KBM-7 (cell line): ENCODE data around the gene CRYL1.

Source experiments
- DNase-seq: peaks from one replicate; pipeline ENCODE4 v3.0.0-alpha.2; 2015
- in situ Hi-C: fragments of 300-500 bp; cut with MboI; formaldehyde crosslinking; loops from 2 replicates; pipeline ENCODE4 v1.14.3; 2020; ENCODE audit warnings: low sequenced_read_pairs, low pct_unique_long_range_greater_than_20kb, mixed read lengths

Gene CRYL1

GRCh38 chr13:20363603-20364002 lies 162.1 kb downstream of the CRYL1 start:
- in situ Hi-C loops, result no loop called here
- no peak for DNase-seq

- DNase-seq, result no peak
- in situ Hi-C loops, result no loop called here
Observed at GRCh38 chr13:20363172-20363571, 162.5 kb downstream of the CRYL1 start.

- DNase-seq, result no peak
- in situ Hi-C loops, result no loop called here
Observed at GRCh38 chr13:20362484-20363041, 163.1 kb downstream of the CRYL1 start.

- in situ Hi-C loops, result no loop called here
- no peak for DNase-seq
Observed at GRCh38 chr13:20360835-20361412, 164.7 kb downstream of the CRYL1 start.

- DNase-seq, result no peak
- in situ Hi-C loops, result no loop called here
Observed at GRCh38 chr13:20360041-20360491, 165.6 kb downstream of the CRYL1 start.

GRCh38 chr13:20359335-20359734 lies 166.3 kb downstream of the CRYL1 start:
- in situ Hi-C loops, result no loop called here
- DNase-seq, result no peak

GRCh38 chr13:20358022-20358421 lies 167.6 kb downstream of the CRYL1 start:
- DNase-seq, result no peak
- in situ Hi-C loops, result no loop called here

- in situ Hi-C loops, result no loop called here
- DNase-seq, result no peak
Observed at GRCh38 chr13:20356444-20356843, 169.2 kb downstream of the CRYL1 start.

GRCh38 chr13:20354722-20355121 lies 170.9 kb downstream of the CRYL1 start:
- no peak for DNase-seq
- in situ Hi-C loops, result no loop called here

GRCh38 chr13:20353973-20354372 lies 171.7 kb downstream of the CRYL1 start:
- in situ Hi-C loops, result no loop called here
- DNase-seq, result peak; percentile 15
